ENCODE measurements around the gene STUM.
A peak's percentile ranks its signal among the peaks of the same experiment; 100 is the strongest.

DNA sequence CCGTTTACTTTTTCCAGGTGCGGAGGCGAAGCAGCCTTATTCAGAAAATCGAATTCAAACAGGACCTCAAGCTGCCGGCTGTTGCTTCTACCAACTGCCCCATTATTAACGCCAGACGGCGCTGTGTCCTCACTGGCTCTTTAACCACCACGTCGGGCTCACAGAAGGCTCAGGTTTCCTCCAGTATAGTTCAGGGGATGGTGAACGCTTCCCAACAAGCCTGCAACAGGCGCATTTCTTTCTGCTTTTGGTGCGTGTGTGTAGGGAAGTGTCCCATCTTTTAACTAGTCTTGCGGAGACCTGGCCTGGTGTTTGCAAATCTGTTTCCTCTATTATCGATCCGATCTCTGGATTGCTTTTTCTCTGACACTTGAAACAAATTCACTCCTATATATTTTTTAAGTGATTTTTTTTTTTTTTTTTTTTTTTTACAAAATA lies 791 bp upstream of the STUM start:
- TF ChIP-seq, protein P1, sequence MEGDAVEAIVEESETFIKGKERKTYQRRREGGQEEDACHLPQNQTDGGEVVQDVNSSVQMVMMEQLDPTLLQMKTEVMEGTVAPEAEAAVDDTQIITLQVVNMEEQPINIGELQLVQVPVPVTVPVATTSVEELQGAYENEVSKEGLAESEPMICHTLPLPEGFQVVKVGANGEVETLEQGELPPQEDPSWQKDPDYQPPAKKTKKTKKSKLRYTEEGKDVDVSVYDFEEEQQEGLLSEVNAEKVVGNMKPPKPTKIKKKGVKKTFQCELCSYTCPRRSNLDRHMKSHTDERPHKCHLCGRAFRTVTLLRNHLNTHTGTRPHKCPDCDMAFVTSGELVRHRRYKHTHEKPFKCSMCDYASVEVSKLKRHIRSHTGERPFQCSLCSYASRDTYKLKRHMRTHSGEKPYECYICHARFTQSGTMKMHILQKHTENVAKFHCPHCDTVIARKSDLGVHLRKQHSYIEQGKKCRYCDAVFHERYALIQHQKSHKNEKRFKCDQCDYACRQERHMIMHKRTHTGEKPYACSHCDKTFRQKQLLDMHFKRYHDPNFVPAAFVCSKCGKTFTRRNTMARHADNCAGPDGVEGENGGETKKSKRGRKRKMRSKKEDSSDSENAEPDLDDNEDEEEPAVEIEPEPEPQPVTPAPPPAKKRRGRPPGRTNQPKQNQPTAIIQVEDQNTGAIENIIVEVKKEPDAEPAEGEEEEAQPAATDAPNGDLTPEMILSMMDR (IDR thresholded peaks at IDR 0.05; ENCODE audit: insufficient read depth, low read length, poor library complexity, severe bottlenecking) = peak; percentile 88
- no peak for TF ChIP-seq EZH2phosphoT487 (conservative IDR thresholded peaks at IDR 0.05; ENCODE audit: low read length)

All from SU-DHL-6 (cell line).